Renal pelvis (tissue), 3 donors: ENCODE data around the gene IP6K1. TPM values are rescaled to one million over a fixed set of nuclear protein-coding genes. Genes with fewer than 3 reads are reported as not detected.

Experiments used
- polyA plus RNA-seq, 3 donors: library from polyadenylated mRNA; unstranded; fragments of 120-200 nt; gene quantifications; one replicate each; pipeline ENCODE4 v1.2.1, GENCODE V29; 2013; ENCODE audit not compliant: insufficient read length in 3 of 3

Gene IP6K1
- polyA plus RNA-seq, 3 donors = 48.7 to 52.9 (median 51.4) TPM

Other genes with a start within 250 kb of the IP6K1 start
- 1 to 10 TPM; 1.6 to 2.1 (median 2.0) TPM for gene BSN, start 232.1 kb downstream of the IP6K1 start, polyA plus RNA-seq
- 100 to 1,000 TPM; 153 to 162 (median 156) TPM for gene APEH, start 112.2 kb downstream of the IP6K1 start, polyA plus RNA-seq
- 100 to 1,000 TPM; 192 to 266 (median 201) TPM for gene MST1, start 97.1 kb downstream of the IP6K1 start, polyA plus RNA-seq
- gene RNF123, start 97.0 kb downstream of the IP6K1 start, polyA plus RNA-seq = 10 to 100 TPM; 40.4 to 42.0 (median 40.9) TPM
- gene AMIGO3, start 66.9 kb downstream of the IP6K1 start, polyA plus RNA-seq = 1 to 10 TPM; 2.3 to 2.7 (median 2.5) TPM
- gene GMPPB, start 62.6 kb downstream of the IP6K1 start, polyA plus RNA-seq = 10 to 100 TPM; 15.7 to 20.7 (median 15.8) TPM
- gene CDHR4, start 13.3 kb upstream of the IP6K1 start, polyA plus RNA-seq = not detected
- 10 to 100 TPM in 2 of 3 donors, 1 to 10 TPM in 1; 9.9 to 17.2 (median 12.7) TPM for gene INKA1, start 16.7 kb upstream of the IP6K1 start, polyA plus RNA-seq
- gene UBA7, start 27.4 kb upstream of the IP6K1 start, polyA plus RNA-seq = 10 to 100 TPM; 34.4 to 43.1 (median 36.8) TPM
- gene TRAIP, start 70.0 kb upstream of the IP6K1 start, polyA plus RNA-seq = 10 to 100 TPM in 1 of 3 donors, 1 to 10 TPM in 2; 9.3 to 13.1 (median 9.7) TPM
- under 1 TPM; 0.06 to 0.41 (median 0.26) TPM for gene CAMKV, start 83.4 kb upstream of the IP6K1 start, polyA plus RNA-seq
- gene MST1R, start 117.3 kb upstream of the IP6K1 start, polyA plus RNA-seq = 1 to 10 TPM in 2 of 3 donors, under 1 TPM in 1; 1.00 to 1.7 (median 1.4) TPM
- gene MON1A, start 143.3 kb upstream of the IP6K1 start, polyA plus RNA-seq = 1 to 10 TPM; 8.1 to 9.3 (median 8.5) TPM
- 100 to 1,000 TPM; 123 to 187 (median 129) TPM for gene RBM6, start 153.6 kb upstream of the IP6K1 start, polyA plus RNA-seq